PC-9 (cell line): Measurements from ENCODE around the gene PPP2R1B.

Experiments
- EZH2 ChIP-seq: fragments of 200-600 bp; sonication (generic); IDR thresholded peaks from 2 replicates; pipeline ENCODE4 v1.8.0; 2017; ENCODE audit warnings: antibody characterized with exemption, low read depth
- TF ChIP-seq, protein P1 (sequence below): fragments of 200-600 bp; sonication (generic); conservative IDR thresholded peaks from 2 replicates; pipeline ENCODE4 v1.6.1; 2017; ENCODE audit warnings: mixed run types, antibody characterized with exemption, mild to moderate bottlenecking, moderate library complexity

DNA sequence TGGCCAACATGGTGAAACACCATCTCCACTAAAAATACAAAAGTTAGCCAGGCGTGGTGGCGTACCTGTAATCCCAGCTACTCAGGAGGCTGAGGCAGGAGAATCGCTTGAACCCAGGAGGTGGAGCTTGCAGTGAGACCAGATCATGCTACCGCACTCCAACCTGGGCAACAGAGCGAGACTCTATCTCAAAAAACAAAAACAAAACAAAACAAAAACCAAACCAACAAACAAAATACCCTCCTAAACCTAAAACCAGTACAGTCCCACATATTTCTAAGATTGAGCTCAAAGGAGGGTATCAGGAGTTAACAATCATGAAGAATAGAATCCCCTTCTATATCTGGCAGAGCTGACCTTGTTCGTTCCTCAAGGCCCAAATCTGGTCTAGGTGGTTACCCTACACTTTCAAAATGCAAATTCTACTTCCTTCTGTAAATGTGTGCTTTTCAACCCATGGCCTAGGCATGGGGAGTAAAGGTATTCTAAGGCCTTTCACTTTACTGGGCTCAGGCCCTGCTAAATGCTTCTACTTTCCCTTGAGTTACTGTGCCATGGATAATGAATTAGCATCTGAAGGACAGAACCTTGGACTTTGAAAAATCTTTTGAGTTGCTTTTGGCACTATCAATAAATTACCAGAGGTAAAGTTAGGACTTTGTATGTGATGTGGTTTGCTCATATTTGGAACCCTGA lies 10.4 kb upstream of the PPP2R1B start:
- TF ChIP-seq, protein P1, sequence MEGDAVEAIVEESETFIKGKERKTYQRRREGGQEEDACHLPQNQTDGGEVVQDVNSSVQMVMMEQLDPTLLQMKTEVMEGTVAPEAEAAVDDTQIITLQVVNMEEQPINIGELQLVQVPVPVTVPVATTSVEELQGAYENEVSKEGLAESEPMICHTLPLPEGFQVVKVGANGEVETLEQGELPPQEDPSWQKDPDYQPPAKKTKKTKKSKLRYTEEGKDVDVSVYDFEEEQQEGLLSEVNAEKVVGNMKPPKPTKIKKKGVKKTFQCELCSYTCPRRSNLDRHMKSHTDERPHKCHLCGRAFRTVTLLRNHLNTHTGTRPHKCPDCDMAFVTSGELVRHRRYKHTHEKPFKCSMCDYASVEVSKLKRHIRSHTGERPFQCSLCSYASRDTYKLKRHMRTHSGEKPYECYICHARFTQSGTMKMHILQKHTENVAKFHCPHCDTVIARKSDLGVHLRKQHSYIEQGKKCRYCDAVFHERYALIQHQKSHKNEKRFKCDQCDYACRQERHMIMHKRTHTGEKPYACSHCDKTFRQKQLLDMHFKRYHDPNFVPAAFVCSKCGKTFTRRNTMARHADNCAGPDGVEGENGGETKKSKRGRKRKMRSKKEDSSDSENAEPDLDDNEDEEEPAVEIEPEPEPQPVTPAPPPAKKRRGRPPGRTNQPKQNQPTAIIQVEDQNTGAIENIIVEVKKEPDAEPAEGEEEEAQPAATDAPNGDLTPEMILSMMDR, result no peak
- no peak for TF ChIP-seq EZH2
